ENCODE data around the gene SPTBN4.

SPTBN4 gene

GRCh38 chr19:40585241-40585981, 118.6 kb downstream of the SPTBN4 start (continued):
- TF ChIP-seq, protein P1, sequence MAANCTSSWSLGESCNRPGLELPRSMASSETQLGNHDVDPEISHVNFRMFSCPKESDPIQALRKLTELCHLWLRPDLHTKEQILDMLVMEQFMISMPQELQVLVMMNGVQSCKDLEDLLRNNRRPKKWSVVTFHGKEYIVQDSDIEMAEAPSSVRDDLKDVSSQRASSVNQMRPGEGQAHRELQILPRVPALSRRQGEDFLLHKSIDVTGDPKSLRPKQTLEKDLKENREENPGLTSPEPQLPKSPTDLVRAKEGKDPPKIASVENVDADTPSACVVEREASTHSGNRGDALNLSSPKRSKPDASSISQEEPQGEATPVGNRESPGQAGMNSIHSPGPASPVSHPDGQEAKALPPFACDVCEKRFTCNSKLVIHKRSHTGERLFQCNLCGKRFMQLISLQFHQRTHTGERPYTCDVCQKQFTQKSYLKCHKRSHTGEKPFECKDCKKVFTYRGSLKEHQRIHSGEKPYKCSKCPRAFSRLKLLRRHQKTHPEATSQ (tag by site-specific recombination; IDR thresholded peaks at IDR 0.05) = no peak
- no peak for TF ChIP-seq ZBTB21 (tag by site-specific recombination; IDR thresholded peaks at IDR 0.05)
- no peak for TF ChIP-seq ZFHX2 (tag by site-specific recombination; conservative IDR thresholded peaks at IDR 0.05)
- TF ChIP-seq, protein P2, sequence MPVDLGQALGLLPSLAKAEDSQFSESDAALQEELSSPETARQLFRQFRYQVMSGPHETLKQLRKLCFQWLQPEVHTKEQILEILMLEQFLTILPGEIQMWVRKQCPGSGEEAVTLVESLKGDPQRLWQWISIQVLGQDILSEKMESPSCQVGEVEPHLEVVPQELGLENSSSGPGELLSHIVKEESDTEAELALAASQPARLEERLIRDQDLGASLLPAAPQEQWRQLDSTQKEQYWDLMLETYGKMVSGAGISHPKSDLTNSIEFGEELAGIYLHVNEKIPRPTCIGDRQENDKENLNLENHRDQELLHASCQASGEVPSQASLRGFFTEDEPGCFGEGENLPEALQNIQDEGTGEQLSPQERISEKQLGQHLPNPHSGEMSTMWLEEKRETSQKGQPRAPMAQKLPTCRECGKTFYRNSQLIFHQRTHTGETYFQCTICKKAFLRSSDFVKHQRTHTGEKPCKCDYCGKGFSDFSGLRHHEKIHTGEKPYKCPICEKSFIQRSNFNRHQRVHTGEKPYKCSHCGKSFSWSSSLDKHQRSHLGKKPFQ (tag by site-specific recombination; IDR thresholded peaks at IDR 0.05) = no peak
- TF ChIP-seq ZBTB20 (tag by site-specific recombination; IDR thresholded peaks at IDR 0.05) = no peak
- TF ChIP-seq ZNF37A (tag by site-specific recombination; IDR thresholded peaks at IDR 0.05) = no peak
- TF ChIP-seq ZNF211 (tag by site-specific recombination; IDR thresholded peaks at IDR 0.05; ENCODE audit: low read depth) = no peak
- peak; percentile 81 for TF ChIP-seq SP7 (tag by site-specific recombination; IDR thresholded peaks at IDR 0.05)
- TF ChIP-seq ZNF350 (tag by site-specific recombination; IDR thresholded peaks at IDR 0.05) = no peak
- no peak for TF ChIP-seq SALL2 (tag by site-specific recombination; IDR thresholded peaks at IDR 0.05; ENCODE audit: borderline replicate concordance)
- peak; percentile 48; the same call in 1 of the 2 replicates for TF ChIP-seq OSR2 (tag by site-specific recombination; IDR thresholded peaks at IDR 0.05)
- TF ChIP-seq ZNF747 (tag by site-specific recombination; IDR thresholded peaks at IDR 0.05) = no peak
- no peak for TF ChIP-seq ZNF214 (tag by site-specific recombination; IDR thresholded peaks at IDR 0.05; ENCODE audit: borderline replicate concordance)
- TF ChIP-seq, protein P3, sequence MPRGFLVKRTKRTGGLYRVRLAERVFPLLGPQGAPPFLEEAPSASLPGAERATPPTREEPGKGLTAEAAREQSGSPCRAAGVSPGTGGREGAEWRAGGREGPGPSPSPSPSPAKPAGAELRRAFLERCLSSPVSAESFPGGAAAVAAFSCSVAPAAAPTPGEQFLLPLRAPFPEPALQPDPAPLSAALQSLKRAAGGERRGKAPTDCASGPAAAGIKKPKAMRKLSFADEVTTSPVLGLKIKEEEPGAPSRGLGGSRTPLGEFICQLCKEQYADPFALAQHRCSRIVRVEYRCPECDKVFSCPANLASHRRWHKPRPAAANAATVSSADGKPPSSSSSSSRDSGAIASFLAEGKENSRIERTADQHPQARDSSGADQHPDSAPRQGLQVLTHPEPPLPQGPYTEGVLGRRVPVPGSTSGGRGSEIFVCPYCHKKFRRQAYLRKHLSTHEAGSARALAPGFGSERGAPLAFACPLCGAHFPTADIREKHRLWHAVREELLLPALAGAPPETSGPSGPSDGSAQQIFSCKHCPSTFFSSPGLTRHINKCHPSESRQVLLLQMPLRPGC (tag by site-specific recombination; IDR thresholded peaks at IDR 0.05) = 0 out of 2 replicates have a peak, but pooled peaks have one; percentile 58
- TF ChIP-seq MYNN (tag by site-specific recombination; IDR thresholded peaks at IDR 0.05; ENCODE audit: borderline replicate concordance) = no peak
- no peak for TF ChIP-seq YY2 (tag by site-specific recombination; IDR thresholded peaks at IDR 0.05)
- no peak for TF ChIP-seq ZBTB1 (tag by site-specific recombination; IDR thresholded peaks at IDR 0.05)
- no peak for TF ChIP-seq ZNF530 (tag by site-specific recombination; IDR thresholded peaks at IDR 0.05; ENCODE audit: low read depth)
- TF ChIP-seq ZNF560 (tag by site-specific recombination; IDR thresholded peaks at IDR 0.05; ENCODE audit: borderline replicate concordance) = no peak
- TF ChIP-seq ZNF513 (tag by site-specific recombination; IDR thresholded peaks at IDR 0.05) = no peak
- no peak for TF ChIP-seq ZNF366 (tag by site-specific recombination; conservative IDR thresholded peaks at IDR 0.05)
- no peak for TF ChIP-seq ZNF610 (tag by site-specific recombination; IDR thresholded peaks at IDR 0.05; ENCODE audit: borderline replicate concordance)
- TF ChIP-seq ZNF239 (tag by site-specific recombination; IDR thresholded peaks at IDR 0.05) = no peak
- no peak for TF ChIP-seq ZNF621 (tag by site-specific recombination; IDR thresholded peaks at IDR 0.05)
- no peak for TF ChIP-seq MZF1 (tag by site-specific recombination; IDR thresholded peaks at IDR 0.05; ENCODE audit: borderline replicate concordance)
- TF ChIP-seq MEIS1 (CRISPR knock-in tag; IDR thresholded peaks at IDR 0.05; ENCODE audit: borderline replicate concordance) = no peak
- no peak for TF ChIP-seq KLF7 (tag by site-specific recombination; IDR thresholded peaks at IDR 0.05; ENCODE audit: borderline replicate concordance)
- TF ChIP-seq ZNF416 (tag by site-specific recombination; IDR thresholded peaks at IDR 0.05) = no peak

Measured in HEK293 (cell line).